Choroid plexus epithelial cell (primary cell): ENCODE results near the gene ATP8B3.

ENCODE experiments used
- DNase-seq: peaks from one replicate; pipeline ENCODE4 v3.0.0-alpha.2; 2010; ENCODE audit warnings: low read depth
- H3K4me3 ChIP-seq: 2 replicates; pipeline ENCODE4 v1.5.1; 2011; ENCODE audit warnings: low read depth, mild to moderate bottlenecking, control low read depth, low read length, moderate library complexity
- TF ChIP-seq, protein P1 (sequence below): conservative IDR thresholded peaks from 2 replicates; pipeline ENCODE4 v1.5.1; 2011; ENCODE audit warnings: low read depth, mild to moderate bottlenecking, control low read depth, inconsistent platforms, low read length, moderate library complexity

ATP8B3 gene

DNA sequence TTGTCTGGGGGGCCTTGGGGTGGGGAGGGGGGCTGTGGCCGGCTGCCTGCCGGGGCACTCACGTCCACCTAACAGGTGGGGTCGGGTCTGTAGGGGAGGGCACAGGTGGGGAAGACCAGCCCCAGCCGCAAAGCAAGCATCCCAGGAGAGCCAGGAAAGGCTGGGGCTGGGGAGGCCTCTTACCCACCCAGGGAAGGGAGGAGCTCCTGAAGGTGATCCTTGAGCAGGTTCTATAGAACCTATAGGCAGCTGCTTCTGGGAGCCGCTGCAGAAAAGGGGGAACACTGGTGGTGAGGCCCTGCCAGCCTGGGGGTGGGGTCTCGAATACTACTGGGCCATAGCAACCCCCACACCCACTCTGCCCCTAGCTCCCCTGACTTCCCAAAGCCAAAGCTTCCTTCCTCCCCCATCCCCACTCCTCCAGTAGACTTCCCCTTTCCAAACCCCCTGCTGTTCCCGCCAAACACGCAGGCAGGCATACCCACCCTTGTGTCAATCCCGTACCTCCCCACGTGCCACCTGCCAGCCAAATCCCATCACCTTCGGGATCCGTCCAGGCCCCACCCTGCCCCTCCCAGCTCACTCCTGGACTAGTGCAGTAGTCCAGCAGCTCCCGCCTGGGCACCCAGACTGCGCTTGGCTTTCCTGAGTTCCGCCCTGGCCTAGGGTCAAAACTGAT, 45.7 kb upstream of the ATP8B3 start:
- no peak for DNase-seq
- TF ChIP-seq, protein P1, sequence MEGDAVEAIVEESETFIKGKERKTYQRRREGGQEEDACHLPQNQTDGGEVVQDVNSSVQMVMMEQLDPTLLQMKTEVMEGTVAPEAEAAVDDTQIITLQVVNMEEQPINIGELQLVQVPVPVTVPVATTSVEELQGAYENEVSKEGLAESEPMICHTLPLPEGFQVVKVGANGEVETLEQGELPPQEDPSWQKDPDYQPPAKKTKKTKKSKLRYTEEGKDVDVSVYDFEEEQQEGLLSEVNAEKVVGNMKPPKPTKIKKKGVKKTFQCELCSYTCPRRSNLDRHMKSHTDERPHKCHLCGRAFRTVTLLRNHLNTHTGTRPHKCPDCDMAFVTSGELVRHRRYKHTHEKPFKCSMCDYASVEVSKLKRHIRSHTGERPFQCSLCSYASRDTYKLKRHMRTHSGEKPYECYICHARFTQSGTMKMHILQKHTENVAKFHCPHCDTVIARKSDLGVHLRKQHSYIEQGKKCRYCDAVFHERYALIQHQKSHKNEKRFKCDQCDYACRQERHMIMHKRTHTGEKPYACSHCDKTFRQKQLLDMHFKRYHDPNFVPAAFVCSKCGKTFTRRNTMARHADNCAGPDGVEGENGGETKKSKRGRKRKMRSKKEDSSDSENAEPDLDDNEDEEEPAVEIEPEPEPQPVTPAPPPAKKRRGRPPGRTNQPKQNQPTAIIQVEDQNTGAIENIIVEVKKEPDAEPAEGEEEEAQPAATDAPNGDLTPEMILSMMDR: no peak
- peak overlapping the region; percentile 56 for H3K4me3 ChIP-seq

DNA sequence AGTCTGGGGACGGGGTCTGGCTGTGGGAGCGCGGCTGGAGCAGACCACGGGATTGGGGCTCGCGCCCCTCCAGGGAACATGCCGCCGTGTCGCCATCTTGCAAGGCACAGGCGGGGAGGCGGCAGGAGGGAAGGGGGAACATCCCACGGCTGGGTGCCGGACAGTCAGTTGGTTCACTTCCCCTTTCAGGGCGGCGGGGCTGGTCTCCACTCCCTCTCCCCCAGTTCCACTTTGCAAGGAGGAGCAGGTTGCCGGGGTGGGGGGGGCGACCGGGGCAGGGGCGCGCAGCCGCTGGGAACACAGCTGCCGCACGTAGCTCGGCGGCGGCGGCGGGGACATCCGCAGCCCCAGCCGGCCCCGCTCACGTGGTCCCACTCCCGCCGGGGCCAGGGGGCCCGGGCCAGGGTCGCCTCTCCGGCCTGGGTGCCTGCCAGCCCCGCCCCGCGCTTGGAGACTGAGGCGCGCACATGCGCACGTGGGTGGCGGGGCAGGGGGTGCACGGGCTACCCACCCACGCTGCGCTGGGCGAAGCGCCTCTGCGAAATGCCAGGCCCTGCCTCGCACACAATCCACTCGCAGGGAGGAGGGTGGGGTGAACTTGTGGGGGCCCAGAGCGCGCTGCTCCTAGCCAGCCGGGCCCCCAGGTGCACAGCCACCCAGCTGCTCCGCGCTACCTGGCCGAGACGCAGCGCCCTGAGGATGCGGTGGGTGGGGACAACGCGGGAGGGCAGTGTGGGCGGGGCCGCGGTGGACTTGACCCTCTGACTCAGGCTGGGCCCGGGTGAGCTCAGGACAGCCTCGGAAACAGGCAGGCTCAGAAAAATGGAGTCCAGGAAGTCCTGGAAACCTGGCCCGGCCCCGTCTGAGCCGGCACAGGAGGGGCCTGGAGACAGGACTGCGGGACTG, 44.9 kb upstream of the ATP8B3 start:
- DNase-seq: peak; percentile 73
- TF ChIP-seq, protein P1: no peak
- peak overlapping the region; percentile 56 for H3K4me3 ChIP-seq

DNA sequence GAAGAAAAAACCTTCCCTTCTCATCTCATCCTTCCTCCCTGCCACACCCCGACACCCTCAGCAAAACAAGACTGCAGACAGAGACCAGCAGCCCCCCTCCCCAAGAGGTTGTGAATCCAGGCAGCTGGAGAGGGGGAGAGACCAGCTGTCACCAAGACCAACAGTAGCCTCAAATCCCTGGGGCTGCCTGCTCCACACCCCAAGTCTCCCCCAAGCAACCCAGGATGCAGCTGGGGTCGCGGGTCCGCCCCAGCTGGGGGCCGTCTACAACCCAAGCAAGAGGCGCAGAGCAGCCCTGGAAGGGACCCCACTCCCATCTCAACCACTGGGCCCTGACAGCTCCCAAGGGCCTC, 44.2 kb upstream of the ATP8B3 start:
- peak overlapping the region; percentile 56 for H3K4me3 ChIP-seq
- no peak for DNase-seq
- TF ChIP-seq, protein P1: no peak

DNA sequence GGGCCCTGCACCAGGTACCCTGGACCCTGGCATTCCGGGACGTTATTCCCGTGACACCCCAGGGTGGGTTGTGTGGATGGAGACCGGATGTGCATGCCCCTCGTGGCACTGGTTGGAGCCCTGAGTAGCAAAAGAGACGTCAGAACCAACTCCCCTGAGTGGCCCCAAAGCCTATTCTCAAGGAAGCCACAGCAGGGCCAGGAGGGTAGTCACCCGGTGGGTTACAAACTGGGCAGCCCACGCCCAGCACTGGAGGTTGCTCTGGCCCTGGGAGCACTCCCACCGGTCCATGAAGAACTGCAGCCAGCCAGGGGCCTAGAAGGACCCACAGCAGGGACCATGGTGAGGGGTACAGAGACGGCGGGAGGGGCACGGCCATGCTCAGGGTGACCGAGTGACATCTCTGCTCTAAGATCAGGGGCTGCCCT, 43.8 kb upstream of the ATP8B3 start:
- TF ChIP-seq, protein P1: no peak
- DNase-seq: no peak
- peak overlapping the region; percentile 34 for H3K4me3 ChIP-seq

DNA sequence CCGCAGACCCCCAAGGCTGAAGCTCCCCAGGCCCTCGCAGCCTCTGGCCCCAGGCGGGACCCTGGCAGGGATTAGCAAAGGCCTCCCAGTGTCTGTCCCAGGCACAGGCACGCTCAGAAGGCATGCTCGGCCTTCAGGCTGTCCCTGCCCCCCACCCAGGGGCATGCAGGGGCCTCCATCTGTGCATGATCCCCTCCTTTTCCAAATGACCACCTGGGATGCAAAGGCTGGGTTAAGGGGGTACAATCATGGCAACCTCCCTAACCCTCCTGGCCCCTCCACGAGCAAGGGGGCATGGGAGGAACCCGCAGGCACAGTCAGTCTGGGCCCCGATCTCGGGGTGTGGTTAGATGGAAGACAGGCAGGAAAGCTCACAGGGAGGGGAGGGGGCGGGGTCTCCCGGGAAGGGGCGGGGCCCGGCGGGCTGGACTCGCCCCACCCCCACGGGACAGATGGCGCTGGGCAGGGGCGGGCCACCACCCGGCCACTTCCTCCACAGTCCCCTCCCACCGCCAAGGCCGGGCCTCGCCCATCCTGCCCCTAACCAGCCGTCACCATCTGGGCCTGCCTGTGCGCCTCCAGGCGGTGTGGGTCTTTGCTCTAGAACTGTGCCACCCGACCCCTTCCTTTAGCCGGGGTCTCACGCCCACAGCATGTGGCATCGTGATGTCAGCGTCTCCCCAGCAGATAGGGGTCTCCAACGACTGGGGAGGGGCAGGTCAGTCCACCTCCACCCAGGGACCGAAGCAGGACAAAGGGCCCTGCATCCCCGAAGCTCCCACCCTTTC, 43.2 kb upstream of the ATP8B3 start:
- TF ChIP-seq, protein P1: no peak
- H3K4me3 ChIP-seq: peak overlapping the region; percentile 34
- DNase-seq: peak; percentile 82

DNA sequence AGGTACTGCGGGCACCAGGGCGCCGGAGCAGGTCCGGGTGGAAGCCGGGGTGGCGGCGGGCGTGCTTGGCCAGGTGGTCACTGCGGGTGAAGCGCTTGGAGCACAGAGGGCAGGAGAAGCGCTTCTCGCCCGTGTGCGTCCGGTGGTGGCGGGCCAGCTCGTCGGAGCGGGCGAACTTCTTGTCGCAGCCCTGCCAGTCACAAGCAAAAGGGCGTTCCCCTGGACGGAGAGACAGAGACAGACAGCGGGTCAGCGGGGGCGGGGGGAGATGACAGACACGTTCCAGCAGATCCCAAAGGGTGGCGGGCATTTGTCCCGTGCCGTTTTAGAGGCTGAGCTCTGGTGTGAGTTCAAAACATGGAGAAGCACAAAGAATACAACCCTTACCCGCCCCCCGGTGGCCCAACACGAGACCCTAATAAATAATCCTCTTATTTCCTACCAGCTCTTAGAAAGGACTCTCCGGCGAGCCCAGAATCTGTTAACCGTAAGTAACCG, 42.5 kb upstream of the ATP8B3 start:
- H3K4me3 ChIP-seq: no peak overlapping the region
- DNase-seq: no peak
- TF ChIP-seq, protein P1: no peak
